GM21381 (cell line): ENCODE results near the gene ZNF587B.
A peak's percentile ranks its signal among the peaks of the same experiment; 100 is the strongest.
"Not testable (repeated sequence)": the region's sequence is repeated elsewhere in the genome, so short reads cannot be mapped to it uniquely, and the experiment has no call there.

Experiments used
- ATAC-seq: cut with Tn5 transposase; IDR thresholded peaks from one replicate; pipeline ENCODE4 v1.9.1; 2021; ENCODE audit warnings: mild to moderate bottlenecking, moderate library complexity; ENCODE audit not compliant: unreplicated experiment

The ZNF587B gene

DNA sequence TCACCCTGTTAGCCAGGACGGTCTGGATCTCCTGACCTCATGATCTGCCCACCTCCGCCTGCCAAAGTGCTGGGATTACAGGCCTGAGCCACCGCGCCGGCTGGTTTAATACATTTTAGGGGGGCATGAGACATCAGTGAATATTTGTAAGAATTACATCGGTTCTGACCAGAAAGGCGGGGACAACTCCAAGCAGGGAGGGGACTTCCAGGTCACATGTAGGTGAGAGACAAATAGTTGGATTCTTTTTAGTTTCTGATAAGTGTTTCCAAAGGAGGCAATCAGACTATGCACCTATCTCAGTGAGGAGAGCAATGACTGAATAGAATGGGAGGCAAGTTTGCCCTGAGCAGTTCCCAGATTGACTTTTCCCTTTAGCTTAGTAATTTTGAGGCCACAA is 11.7 kb upstream of the ZNF587B start:
- no peak for ATAC-seq

DNA sequence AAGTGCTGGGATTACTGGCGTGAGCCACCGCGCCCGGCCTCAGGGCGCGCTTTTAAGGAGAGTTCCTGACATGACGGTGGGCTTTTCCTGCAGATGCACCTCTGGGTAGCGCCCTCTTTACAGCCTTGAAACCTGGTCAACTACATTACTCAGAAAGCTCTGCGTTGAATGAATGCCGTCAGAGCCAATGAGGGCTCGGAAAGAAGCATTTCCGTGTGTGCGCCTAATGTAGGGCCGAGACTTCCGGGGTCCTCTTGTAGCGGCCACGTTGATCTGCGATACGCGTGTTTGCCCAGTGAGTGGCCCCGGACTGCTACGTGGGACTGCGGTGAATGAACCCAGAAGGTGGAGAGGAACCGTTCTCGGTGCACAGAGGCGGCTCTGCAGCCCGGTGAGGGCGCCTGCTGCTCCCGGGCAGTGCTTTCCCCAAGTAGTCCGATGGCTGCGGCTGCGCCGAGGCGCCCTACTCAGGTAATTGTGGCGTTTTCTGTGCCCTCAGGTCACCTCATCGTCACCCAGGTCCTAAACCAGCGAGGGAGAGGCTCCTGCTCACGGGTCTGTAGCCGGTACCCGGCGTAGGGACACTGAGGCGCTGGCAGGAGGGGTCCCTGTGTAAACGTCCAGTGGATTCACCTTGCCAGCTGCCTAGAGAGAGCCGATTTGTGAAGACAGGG is 10.5 kb upstream of the ZNF587B start:
- ATAC-seq, result peak; percentile 81

DNA sequence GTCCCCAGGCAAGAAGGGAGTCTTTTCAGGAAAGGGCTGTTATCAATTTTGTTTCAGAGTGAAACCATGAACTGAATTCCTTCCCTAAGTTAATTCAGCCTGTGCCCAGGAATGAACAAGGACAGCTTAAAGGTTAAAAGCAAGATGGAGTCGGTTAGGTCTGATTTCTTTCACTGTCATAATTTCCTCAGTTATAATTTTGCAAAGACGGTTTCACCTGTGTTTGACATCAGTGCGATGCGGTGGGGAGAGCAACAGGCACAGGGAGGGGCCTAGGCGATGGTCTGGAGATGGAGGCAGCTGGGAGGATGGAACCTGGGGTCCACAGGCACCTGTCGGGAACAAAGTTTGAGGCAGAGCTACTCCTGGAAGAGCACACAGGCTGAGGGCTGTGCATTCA is 9.5 kb upstream of the ZNF587B start:
- ATAC-seq, result no peak

DNA sequence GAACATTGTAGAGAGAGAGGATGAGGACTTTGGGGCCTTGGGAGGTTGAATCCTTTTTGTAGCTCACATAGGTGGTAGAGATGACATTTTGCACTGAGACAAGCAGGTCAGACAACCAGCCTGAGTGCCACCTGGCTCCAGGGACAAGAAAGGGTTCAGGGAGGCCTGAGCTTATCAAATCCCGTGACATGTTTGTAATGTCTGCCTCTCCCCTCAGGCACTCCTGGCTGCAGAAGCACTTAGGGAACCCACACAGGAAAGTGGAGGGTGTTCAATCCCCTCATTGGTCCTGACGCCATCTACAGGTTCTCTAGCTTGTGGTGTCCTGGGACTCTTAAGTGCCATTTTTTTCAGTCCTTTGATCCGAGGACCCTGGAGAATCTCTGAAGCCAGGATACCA is 9.0 kb upstream of the ZNF587B start:
- ATAC-seq, result not testable (repeated sequence)

DNA sequence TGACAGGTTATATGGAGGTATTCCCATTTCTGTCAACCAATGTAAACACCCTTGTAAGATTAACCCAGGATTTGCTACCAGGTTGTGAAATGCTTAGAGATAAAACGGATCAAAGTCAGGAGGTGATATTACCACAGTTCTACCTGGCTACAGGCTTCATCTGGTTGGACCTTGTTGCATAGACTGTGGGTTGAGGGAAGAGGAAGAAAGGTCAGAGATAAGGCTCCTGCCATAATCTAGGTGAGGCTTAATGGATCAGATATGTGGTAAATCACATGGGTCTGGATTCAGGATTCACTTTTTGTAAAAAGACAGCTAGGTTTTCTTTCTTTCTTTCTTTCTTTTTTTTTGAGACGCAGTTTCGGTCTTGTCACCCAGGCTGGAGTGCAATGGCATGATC is 8.6 kb upstream of the ZNF587B start:
- not testable (repeated sequence) for ATAC-seq

DNA sequence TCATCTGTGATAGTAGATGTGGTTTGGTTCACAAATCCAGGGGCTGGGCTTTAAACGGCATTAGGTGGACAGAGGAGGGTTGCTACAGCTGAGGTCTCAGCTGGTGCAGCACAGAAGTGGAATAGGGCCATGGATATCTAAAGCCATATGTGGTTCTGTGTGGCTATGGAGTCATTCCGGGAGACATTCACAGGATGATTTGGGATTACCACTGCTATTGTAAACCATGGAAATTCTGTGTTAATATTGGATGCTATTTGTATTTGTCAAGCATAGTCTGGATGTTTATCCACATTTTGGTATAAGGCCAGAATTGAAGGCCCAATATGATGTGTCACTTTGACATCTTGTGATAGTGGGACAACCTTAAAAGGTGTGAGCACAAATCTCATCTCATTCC is 6.9 kb upstream of the ZNF587B start:
- not testable (repeated sequence) for ATAC-seq

DNA sequence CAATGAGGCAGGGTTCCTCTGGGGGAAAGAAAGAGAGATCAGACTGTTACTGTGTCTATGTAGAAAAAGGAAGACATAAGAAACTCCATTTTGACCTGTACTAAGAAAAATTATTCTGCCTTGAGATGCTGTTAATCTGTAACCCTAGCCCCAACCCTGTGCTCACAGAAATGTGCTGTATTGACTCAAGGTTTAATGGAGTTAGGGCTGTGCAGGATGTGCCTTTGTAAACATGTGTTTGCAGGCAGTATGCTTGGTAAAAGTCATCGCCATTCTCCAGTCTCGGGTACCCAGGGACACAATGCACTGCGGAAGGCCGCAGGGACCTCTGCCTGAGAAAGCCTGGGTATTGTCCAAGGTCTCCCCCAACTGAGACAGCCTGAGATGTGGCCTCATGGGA is 6.5 kb upstream of the ZNF587B start:
- not testable (repeated sequence) for ATAC-seq

DNA sequence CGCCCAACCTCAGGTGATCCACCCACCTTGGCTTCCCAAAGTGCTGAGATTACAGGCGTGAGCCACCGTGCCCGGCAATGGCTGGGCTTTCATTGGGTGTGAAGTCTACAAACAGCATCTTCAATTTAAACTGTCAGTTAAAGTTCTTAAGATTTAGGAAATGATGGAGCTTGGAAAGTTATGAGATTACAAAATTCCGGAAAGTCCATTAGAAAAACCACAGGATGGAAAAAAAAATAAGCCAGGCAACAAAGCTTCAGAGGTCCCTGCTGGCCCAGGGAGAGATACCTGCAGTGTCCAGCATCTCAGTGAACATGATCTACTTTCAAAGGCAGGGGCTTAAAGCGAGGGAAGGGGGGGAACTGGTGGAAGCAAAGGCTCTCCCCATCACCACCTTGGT is 4.6 kb upstream of the ZNF587B start:
- ATAC-seq, result no peak

DNA sequence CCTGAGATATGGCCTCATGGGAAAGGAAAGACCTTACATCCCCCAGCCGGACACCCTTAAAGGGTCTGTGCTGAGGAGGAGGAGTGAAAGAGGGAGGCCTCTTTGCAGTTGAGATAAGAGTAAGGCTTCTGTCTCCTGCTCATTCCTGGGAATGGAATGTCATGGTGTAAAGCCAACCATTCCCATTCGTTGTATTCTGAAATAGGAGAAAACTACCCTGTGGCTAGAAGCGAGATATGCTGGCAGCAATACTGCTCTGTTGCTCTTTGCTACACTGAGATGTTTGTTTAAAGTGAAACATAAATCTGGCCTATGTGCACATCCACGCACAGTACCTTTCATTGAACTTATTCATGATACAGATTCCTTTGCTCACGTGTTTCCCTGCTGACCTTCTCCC is 783 bp upstream of the ZNF587B start:
- ATAC-seq, result no peak

DNA sequence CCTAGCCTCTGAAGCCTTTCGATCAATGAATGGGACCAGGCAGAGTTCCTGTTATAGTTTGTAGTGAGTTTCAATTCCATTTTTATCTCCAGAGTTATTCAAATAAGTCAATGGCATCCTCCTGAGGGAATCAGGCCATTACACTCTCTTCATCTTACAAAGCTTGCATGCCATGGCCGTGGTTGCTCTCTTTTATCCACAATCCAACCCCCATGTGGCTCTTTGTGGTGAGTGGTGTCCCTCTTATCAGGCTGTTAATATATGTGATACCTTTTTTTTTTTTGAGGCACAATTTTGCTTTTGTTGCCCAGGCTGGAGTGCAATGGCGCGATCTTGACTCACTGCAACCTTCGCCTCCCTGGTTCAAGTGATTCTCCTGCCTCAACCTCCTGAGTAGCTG is 6.9 kb downstream of the ZNF587B start:
- not testable (repeated sequence) for ATAC-seq

DNA sequence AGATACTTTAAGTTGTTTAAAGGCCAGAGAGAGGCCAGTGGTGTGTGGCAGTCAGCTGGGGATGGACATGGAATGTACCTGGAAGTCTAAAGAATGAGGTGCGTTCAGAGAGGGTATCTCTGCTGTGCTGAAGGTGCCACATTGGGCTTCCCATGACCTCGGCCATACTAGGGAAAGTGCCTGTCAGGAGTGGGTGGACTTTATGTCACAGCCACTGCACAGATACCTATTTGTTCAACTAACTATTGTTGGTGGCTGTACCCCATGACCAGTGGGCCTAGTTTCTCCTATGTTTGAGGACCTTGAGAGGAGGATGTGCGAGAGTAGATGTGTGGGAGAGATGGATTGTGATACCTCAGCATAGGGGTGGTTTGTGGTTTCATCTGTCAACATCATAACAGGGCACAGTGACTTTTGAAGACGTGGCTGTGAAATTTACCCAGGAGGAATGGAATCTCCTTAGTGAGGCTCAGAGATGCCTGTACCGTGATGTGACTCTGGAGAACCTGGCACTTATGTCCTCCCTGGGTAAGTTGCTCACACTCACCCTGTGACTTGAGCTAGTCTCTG is 8.6 kb downstream of the ZNF587B start:
- not testable (repeated sequence) for ATAC-seq

DNA sequence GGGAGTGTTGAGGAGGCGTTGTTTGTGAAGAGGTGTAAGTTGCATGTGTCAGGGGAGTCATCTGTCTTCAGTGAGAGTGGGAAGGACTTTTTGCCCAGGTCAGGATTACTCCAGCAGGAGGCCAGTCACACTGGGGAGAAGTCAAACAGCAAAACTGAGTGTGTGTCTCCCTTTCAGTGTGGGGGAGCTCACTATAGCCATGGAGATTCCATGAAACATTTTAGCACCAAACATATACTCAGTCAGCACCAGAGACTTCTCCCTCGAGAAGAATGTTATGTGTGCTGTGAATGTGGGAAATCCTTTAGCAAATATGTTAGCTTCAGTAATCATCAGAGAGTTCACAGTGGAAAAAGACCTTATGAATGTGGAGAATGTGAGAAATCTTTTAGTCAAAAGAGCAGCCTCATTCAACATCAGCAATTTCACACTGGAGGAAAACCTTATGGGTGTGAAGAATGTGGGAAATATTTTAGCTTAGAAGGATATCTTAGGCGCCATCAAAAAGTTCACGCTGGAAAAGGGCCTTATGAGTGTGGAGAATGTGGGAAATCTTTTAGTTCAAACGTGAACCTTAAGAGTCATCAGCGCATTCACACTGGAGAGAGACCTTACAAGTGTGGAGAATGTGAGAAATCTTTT is 11.1 kb downstream of the ZNF587B start:
- ATAC-seq, result no peak

DNA sequence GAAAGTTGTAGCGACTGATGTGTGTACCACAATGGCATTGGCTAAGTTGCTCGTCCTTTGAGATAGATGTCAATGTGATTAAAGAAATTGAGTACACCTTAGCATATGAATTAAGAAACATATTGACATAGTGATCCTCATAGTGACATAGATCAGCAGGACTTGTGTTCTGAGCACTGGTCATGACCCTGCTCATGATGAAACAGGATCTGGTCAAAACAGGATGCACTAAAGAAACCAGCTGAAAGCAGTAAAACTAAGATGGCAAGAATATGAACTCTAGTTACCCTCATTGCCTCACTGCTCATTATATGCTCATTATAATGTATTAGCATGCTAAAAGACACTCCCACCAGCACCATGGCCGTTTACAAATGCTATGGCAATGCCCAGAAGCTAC is 17.1 kb downstream of the ZNF587B start:
- ATAC-seq, result not testable (repeated sequence)

DNA sequence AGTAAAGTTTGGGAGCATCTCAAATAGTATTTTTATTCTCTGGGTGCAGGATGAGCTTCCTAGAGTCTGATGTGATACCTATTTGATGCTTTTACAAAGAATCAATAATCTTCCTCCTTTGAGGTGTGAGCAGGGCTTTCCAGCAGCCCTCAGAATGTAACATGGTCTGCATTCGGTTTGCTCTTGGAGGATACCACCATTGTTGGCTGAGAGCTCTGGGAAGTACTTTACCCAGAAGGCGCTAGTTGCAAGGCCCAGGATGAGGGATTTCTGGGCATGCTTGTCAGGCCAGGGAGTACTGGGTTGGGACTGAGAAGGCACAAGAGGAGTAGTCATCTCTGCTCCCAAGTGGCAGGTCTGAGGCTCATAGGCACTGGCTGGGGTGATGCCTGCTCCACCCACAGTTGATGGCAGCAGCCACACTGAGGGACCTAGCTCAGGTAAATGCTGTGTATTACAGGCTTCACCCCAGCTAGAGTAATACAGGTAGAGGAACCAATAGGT is 19.1 kb downstream of the ZNF587B start:
- peak; percentile 29 for ATAC-seq

DNA sequence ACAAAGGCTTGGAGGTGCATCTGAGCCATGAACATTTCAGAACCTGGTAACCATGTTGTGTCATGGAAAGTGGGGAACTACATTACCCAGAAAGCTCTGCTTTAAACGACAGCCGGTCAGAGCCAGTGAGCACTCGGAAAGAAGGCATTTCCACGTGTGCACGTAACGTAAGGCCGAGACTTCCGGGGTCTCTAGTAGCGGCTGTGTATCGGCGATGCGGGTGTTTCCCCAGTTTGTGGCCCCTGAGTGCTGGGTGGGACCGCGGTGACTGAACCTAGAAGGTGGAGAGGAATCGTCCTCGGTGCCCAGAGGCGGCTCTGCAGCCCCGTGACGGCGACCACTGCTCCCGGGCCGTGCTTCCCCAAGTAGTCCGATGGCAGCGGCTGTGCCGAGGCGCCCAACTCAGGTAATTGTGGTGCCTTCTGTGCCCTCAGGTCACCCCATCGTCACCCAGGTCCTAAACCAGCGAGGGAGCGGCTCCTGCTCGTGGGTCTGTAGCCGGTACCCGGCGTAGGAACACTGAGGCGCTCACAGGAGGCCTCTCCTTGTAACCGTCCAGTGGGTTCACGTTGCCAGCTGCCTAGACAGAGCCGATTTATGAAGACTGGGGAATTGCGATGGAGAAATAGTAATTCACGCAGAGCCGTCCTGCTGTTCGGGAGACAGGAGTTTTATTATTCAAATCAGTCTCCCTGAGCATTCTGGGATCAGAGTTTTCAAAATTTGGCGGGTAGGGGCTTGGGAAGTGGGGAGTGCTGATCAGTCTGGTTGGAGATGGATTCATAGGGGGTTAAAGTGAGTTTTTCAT is 19.8 kb downstream of the ZNF587B start, which contains the start of gene ZNF587:
Gene ZNF587 (plus strand): TSS at position 194 of the 808 bp plus-strand sequence. CDS start 180 bp downstream, at position 374.
- ATAC-seq, result peak; percentile 93

DNA sequence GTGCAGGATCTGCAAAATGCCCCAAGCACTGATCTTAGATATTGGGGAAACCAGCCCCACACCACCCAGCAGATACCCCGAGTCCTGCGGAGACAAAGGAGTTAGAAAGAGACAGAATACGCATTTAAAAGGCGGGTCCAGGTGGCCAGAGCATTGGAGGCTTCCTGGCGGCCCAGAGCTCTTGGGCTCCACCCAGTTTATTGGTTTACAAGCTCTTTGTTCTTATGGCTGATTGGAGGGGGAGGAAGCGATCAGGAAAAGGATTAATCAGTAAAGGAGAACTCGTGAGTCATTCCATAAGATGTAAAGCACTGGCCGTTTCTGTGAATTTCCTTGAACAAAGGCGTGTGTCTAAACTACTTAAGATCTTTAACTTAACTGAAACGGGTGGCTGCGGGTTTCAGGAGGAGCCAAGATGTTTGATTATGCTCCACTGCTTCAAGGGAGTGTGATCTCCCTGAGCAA is 20.5 kb downstream of the ZNF587B start:
- no peak for ATAC-seq

DNA sequence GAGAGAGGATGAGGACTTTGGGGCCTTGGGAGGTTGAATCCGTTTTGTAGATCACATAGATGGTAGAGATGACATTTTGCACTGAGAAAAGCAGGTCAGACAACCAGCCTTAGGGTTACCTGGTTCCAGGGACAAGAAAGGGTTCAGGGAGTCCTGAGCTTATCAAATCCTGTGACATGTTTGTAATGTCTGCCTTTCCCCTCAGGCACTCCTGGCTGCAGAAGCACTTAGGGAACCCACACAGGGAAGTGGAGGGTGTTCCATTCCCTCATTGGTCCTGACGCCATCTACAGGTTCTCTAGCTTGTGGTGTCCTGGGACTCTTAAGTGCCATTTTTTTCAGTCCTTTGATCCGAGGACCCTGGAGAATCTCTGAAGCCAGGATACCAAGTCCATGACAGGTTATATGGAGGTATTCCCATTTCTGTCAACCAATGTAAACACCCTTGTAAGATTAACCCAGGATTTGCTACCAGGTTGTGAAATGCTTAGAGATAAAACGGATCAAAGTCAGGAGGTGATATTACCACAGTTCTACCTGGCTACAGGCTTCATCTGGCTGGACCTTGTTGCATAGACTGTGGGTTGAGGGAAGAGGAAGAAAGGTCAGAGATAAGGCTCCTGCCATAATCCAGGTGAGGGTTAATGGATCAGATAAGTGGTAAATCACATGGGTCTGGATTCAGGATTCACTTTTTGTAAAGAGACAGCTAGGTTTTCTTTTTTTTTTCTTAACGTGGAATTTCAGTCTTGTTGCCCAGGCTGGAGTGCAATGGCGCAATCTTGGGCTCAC is 21.9 kb downstream of the ZNF587B start:
- not testable (repeated sequence) for ATAC-seq

DNA sequence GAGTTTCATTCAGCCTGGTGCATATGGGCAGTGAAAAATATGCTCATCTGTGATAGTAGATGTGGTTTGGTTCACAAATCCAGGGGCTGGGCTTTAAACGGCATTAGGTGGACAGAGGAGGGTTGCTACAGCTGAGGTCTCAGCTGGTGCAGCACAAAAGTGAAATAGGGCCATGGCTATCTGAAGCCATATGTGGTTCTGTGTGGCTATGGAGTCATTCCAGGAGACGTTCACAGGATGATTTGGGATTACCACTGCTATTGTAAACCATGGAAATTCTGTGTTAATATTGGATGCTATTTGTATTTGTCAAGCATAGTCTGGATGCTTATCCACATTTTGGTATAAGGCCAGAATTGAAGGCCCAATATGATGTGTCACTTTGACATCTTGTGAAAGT is 24.0 kb downstream of the ZNF587B start:
- not testable (repeated sequence) for ATAC-seq

DNA sequence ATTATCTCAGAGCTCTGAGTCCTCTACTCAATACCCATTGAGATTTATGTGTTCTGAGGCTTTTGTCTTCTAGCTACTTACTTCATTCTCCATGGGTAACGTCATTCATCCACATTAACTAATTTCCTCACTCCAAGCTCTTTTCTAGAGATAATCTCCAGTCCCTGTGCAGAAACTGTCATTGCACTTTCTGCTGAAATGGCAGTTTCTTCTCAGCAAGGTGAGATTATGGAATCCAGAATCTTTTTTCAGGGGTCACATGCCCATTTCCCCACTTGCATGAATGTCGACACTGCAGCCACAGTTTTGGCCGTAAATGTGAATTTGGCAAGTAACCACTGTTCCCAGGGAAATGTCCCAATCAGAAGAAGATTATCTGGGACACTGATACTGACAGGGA is 32.3 kb downstream of the ZNF587B start:
- not testable (repeated sequence) for ATAC-seq

DNA sequence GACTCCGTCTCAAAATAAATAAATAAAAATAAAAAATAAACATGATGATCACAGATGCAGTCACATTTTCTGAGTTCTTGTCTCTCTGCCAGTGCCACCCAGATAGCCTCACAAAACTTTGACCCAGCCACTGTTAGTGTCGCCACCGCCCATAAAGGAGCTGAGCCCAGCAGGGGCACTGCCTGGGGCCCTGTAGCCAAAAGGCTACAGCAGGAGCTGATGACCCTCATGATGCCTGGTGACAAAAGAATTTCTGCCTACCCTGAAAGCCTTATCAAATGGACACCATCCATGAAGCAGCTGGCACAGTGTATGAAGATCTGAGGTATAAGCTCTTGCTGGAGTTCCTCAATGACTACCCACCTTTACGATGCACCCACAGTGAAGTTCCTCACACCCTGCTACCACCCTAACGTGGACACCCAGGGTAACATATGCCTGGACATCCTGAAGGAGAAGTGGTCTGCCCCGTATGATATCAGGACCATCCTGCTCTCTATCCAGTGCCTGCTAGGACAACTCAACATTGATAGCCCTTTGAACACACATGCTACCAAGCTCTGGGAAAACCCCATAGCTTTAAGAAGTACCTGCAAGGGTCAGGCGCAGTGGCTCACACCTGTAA is 37.9 kb downstream of the ZNF587B start:
- ATAC-seq, result no peak
